Mammary epithelial cell (primary cell): ENCODE data around the gene ARL17A.
"Not testable (repeated sequence)": the region's sequence is repeated elsewhere in the genome, so short reads cannot be mapped to it uniquely, and the experiment has no call there.

Experiments used
- EZH2 ChIP-seq: IDR thresholded peaks from 2 replicates; pipeline ENCODE4 v1.6.1; 2012; ENCODE audit warnings: low read length, inconsistent platforms, borderline replicate concordance
- TF ChIP-seq, protein P1 (sequence below), 2 donors: IDR thresholded peaks in 1 of 2; conservative IDR thresholded peaks in 1 of 2; 2 replicates each; pipeline ENCODE4 v1.5.1; 2011 to 2012; ENCODE audit warnings: inconsistent platforms in 2 of 2, low read length in 2 of 2, mild to moderate bottlenecking in 2 of 2, control low read depth in 1 of 2, low read depth in 1 of 2; ENCODE audit not compliant: insufficient read depth in 1 of 2; ENCODE audit errors: extremely low read depth in 1 of 2

DNA sequence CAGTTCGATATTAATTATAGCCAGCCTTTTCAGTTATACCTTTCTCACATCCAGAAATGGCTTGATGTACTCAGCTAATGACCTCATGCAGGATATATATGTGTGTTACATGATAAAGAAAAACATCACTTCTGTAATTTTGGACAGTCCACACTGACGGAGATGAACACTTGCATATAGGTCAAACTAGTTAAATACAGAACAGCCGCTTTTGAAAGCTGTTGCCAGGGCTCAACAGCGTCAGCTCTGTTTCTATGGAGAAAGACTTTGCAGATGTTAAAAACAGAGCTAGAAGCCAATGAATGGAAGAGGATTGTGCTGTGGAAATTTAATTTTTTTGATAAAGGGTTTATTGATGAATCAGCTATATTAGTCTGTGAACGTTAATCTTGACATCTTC is 111.9 kb downstream of the ARL17A start:
- TF ChIP-seq, protein P1, sequence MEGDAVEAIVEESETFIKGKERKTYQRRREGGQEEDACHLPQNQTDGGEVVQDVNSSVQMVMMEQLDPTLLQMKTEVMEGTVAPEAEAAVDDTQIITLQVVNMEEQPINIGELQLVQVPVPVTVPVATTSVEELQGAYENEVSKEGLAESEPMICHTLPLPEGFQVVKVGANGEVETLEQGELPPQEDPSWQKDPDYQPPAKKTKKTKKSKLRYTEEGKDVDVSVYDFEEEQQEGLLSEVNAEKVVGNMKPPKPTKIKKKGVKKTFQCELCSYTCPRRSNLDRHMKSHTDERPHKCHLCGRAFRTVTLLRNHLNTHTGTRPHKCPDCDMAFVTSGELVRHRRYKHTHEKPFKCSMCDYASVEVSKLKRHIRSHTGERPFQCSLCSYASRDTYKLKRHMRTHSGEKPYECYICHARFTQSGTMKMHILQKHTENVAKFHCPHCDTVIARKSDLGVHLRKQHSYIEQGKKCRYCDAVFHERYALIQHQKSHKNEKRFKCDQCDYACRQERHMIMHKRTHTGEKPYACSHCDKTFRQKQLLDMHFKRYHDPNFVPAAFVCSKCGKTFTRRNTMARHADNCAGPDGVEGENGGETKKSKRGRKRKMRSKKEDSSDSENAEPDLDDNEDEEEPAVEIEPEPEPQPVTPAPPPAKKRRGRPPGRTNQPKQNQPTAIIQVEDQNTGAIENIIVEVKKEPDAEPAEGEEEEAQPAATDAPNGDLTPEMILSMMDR (conservative IDR thresholded peaks at IDR 0.05 in 1 of 2, IDR thresholded peaks at IDR 0.05 in 1 of 2; ENCODE audit: extremely low read depth in 1 of 2, insufficient read depth in 1 of 2, low read depth in 1 of 2, low read length in 2 of 2), result not testable (repeated sequence)
- not testable (repeated sequence) for TF ChIP-seq EZH2
